IgD-negative memory B cell (primary cell): ENCODE measurements around the gene RADIL. TPM values are rescaled to one million over a fixed set of nuclear protein-coding genes. Genes with fewer than 3 reads are reported as not detected.
"Not testable (repeated sequence)": the region's sequence is repeated elsewhere in the genome, so short reads cannot be mapped to it uniquely, and the experiment has no call there.

Source experiments
- H3K27ac Mint-ChIP-seq, 3 donors: one replicate each; pipeline ENCODE4 v1.8.0; 2020 to 2022; ENCODE audit warnings: mild to moderate bottlenecking in 3 of 3, mixed read lengths in 3 of 3, moderate library complexity in 1 of 3
- H3K27me3 Mint-ChIP-seq: one replicate; pipeline ENCODE4 v1.8.0; 2021; ENCODE audit warnings: mixed read lengths
- H3K36me3 Mint-ChIP-seq: one replicate; pipeline ENCODE4 v1.8.0; 2020; ENCODE audit warnings: mild to moderate bottlenecking, mixed read lengths
- H3K4me1 Mint-ChIP-seq, 3 donors: one replicate each; pipeline ENCODE4 v1.8.0; 2020 to 2022; ENCODE audit warnings: mixed read lengths in 3 of 3, mild to moderate bottlenecking in 1 of 3
- H3K4me3 Mint-ChIP-seq, 4 donors: one replicate each; pipeline ENCODE4 v1.8.0; 2020 to 2022; ENCODE audit warnings: mild to moderate bottlenecking in 4 of 4, mixed read lengths in 4 of 4, moderate library complexity in 3 of 4
- H3K9me3 Mint-ChIP-seq, 3 donors: one replicate each; pipeline ENCODE4 v1.8.0; 2020 to 2021; ENCODE audit warnings: mixed read lengths in 3 of 3, mild to moderate bottlenecking in 1 of 3
- polyA plus RNA-seq: library from polyadenylated mRNA; unstranded; fragments of 300-500 nt; fragmentation: Illumina TruSeq; gene quantifications from one replicate; pipeline ENCODE4 v1.2.3, GENCODE V29; 2021

The RADIL gene
- polyA plus RNA-seq, 1 donor from 2014 or later: not detected

- H3K36me3 Mint-ChIP-seq, H3K9me3 Mint-ChIP-seq, H3K4me1 Mint-ChIP-seq, H3K4me3 Mint-ChIP-seq, H3K27ac Mint-ChIP-seq: not testable (repeated sequence)
- peaks cover 19% of the 10 kb centered on the region for H3K27me3 Mint-ChIP-seq
These were observed 8.0 kb upstream of the RADIL start for GRCh38 chr7:4891522-4891921.

- no peaks in the 10 kb centered on the region for H3K4me1 Mint-ChIP-seq
- H3K27me3 Mint-ChIP-seq: peaks cover 15% of the 10 kb centered on the region
- peaks cover 0 to 7% (median 0%) of the 10 kb centered on the region in 3 donors for H3K9me3 Mint-ChIP-seq
- H3K36me3 Mint-ChIP-seq: peaks cover 3% of the 10 kb centered on the region
- no peak overlapping the region for H3K4me3 Mint-ChIP-seq
- no peak overlapping the region for H3K27ac Mint-ChIP-seq
These were observed 6.2 kb upstream of the RADIL start for GRCh38 chr7:4889682-4890081.

- Mint-ChIP-seq H3K27ac (no peak overlapping the region), H3K27me3 (peaks cover 25% of the 10 kb centered on the region), H3K36me3 (no peaks in the 10 kb centered on the region), H3K9me3 (no peaks in the 10 kb centered on the region), H3K4me1 (peaks cover 1 to 5% (median 3%) of the 10 kb centered on the region in 3 donors), H3K4me3 (no peak overlapping the region)
These were observed 4.6 kb upstream of the RADIL start for GRCh38 chr7:4888161-4888560.

GRCh38 chr7:4886671-4887070, 3.2 kb upstream of the RADIL start:
- H3K36me3 Mint-ChIP-seq: no peaks in the 10 kb centered on the region
- peaks cover 35% of the 10 kb centered on the region for H3K27me3 Mint-ChIP-seq
- peak overlapping the region in 1 of 4 donors; percentile 32 for H3K4me3 Mint-ChIP-seq

GRCh38 chr7:4885317-4885807, 1.8 kb upstream of the RADIL start:
- Mint-ChIP-seq H3K4me3 (no peak overlapping the region), H3K4me1 (peaks cover 5 to 10% (median 8%) of the 10 kb centered on the region in 3 donors), H3K27ac (no peak overlapping the region), H3K36me3 (no peaks in the 10 kb centered on the region), H3K27me3 (peaks cover 32% of the 10 kb centered on the region), H3K9me3 (no peaks in the 10 kb centered on the region)

More at GRCh38 chr7:4886671-4887070, 3.2 kb upstream of the RADIL start:
- Mint-ChIP-seq H3K27ac (no peak overlapping the region), H3K9me3 (no peaks in the 10 kb centered on the region), H3K4me1 (peaks cover 5 to 10% (median 8%) of the 10 kb centered on the region in 3 donors)

- H3K4me3 Mint-ChIP-seq: peak overlapping the region in 2 of 4 donors; percentile 55 to 60
- H3K27ac Mint-ChIP-seq: peak overlapping the region in 1 of 3 donors; percentile 74
- H3K36me3 Mint-ChIP-seq: no peaks in the 10 kb centered on the region
- H3K27me3 Mint-ChIP-seq: peaks cover 38% of the 10 kb centered on the region
- no peaks in the 10 kb centered on the region for H3K9me3 Mint-ChIP-seq
- peaks cover 5 to 10% (median 8%) of the 10 kb centered on the region in 3 donors for H3K4me1 Mint-ChIP-seq
These were observed 648 bp upstream of the RADIL start for GRCh38 chr7:4884164-4884563.

GRCh38 chr7:4883033-4883371, 514 bp downstream of the RADIL start:
- H3K4me3 Mint-ChIP-seq: peak overlapping the region in 2 of 4 donors; percentile 63 to 79
- no peaks in the 10 kb centered on the region for H3K36me3 Mint-ChIP-seq
- peaks cover 5 to 10% (median 8%) of the 10 kb centered on the region in 3 donors for H3K4me1 Mint-ChIP-seq
- peaks cover 38% of the 10 kb centered on the region for H3K27me3 Mint-ChIP-seq
- no peak overlapping the region for H3K27ac Mint-ChIP-seq
- H3K9me3 Mint-ChIP-seq: no peaks in the 10 kb centered on the region

- Mint-ChIP-seq H3K36me3 (no peaks in the 10 kb centered on the region), H3K27me3 (peaks cover 38% of the 10 kb centered on the region), H3K9me3 (no peaks in the 10 kb centered on the region)
These were observed 1.1 kb downstream of the RADIL start for GRCh38 chr7:4882169-4883032.

GRCh38 chr7:4880218-4880617, 3.3 kb downstream of the RADIL start:
- no peaks in the 10 kb centered on the region for H3K9me3 Mint-ChIP-seq
- no peaks in the 10 kb centered on the region for H3K36me3 Mint-ChIP-seq
- no peak overlapping the region for H3K4me3 Mint-ChIP-seq
- peaks cover 5 to 10% (median 8%) of the 10 kb centered on the region in 3 donors for H3K4me1 Mint-ChIP-seq
- H3K27me3 Mint-ChIP-seq: peaks cover 32% of the 10 kb centered on the region
- no peak overlapping the region for H3K27ac Mint-ChIP-seq

More at GRCh38 chr7:4882169-4883032, 1.1 kb downstream of the RADIL start:
- peaks cover 5 to 10% (median 8%) of the 10 kb centered on the region in 3 donors for H3K4me1 Mint-ChIP-seq
- no peak overlapping the region for H3K27ac Mint-ChIP-seq
- peak overlapping the region in 3 of 4 donors; percentile 63 to 79 (median 66) for H3K4me3 Mint-ChIP-seq

GRCh38 chr7:4879396-4880081, 4.0 kb downstream of the RADIL start:
- no peak overlapping the region for H3K27ac Mint-ChIP-seq
- H3K4me1 Mint-ChIP-seq: peaks cover 4 to 10% (median 8%) of the 10 kb centered on the region in 3 donors
- H3K4me3 Mint-ChIP-seq: no peak overlapping the region
- H3K27me3 Mint-ChIP-seq: peaks cover 32% of the 10 kb centered on the region
- no peaks in the 10 kb centered on the region for H3K36me3 Mint-ChIP-seq
- H3K9me3 Mint-ChIP-seq: no peaks in the 10 kb centered on the region

- Mint-ChIP-seq H3K4me3 (no peak overlapping the region), H3K27ac (no peak overlapping the region), H3K9me3 (no peaks in the 10 kb centered on the region), H3K4me1 (peaks cover 0 to 9% (median 5%) of the 10 kb centered on the region in 3 donors), H3K36me3 (no peaks in the 10 kb centered on the region), H3K27me3 (peaks cover 26% of the 10 kb centered on the region)
These were observed 4.9 kb downstream of the RADIL start for GRCh38 chr7:4878336-4879335.

GRCh38 chr7:4876586-4876985, 6.9 kb downstream of the RADIL start:
- no peak overlapping the region for H3K4me3 Mint-ChIP-seq
- no peak overlapping the region for H3K27ac Mint-ChIP-seq

GRCh38 chr7:4875391-4875790, 8.1 kb downstream of the RADIL start:
- Mint-ChIP-seq H3K27me3 (peaks cover 31% of the 10 kb centered on the region), H3K4me3 (no peak overlapping the region)

More at GRCh38 chr7:4876586-4876985, 6.9 kb downstream of the RADIL start:
- no peaks in the 10 kb centered on the region for H3K9me3 Mint-ChIP-seq
- H3K4me1 Mint-ChIP-seq: peaks cover 0 to 2% (median 0%) of the 10 kb centered on the region in 3 donors
- H3K36me3 Mint-ChIP-seq: no peaks in the 10 kb centered on the region
- H3K27me3 Mint-ChIP-seq: peaks cover 24% of the 10 kb centered on the region

More at GRCh38 chr7:4875391-4875790, 8.1 kb downstream of the RADIL start:
- Mint-ChIP-seq H3K4me1 (peaks cover 0 to 2% (median 0%) of the 10 kb centered on the region in 3 donors), H3K36me3 (no peaks in the 10 kb centered on the region), H3K9me3 (no peaks in the 10 kb centered on the region), H3K27ac (no peak overlapping the region)
